GM23248 (cell line): Measurements from ENCODE around the gene ZNF230. TPM values are rescaled to one million over a fixed set of nuclear protein-coding genes. Genes with fewer than 3 reads are reported as not detected.

ENCODE experiments used
- DNase-seq: peaks from one replicate; pipeline ENCODE4 v3.0.0-alpha.2; 2015
- H2AFZ ChIP-seq: fragments of 200-600 bp; sonication (generic); 2 replicates; pipeline ENCODE4 v1.6.1; 2016; ENCODE audit warnings: antibody characterized with exemption
- H3F3A ChIP-seq: fragments of 200-600 bp; sonication (generic); 2 replicates; pipeline ENCODE4 v1.6.1; 2016; ENCODE audit warnings: mild to moderate bottlenecking, antibody characterized with exemption, mixed run types; ENCODE audit not compliant: insufficient read depth
- H3K27ac ChIP-seq: fragments of 200-600 bp; sonication (generic); 2 replicates; pipeline ENCODE4 v1.5.1; 2016; ENCODE audit warnings: mild to moderate bottlenecking
- H3K27me3 ChIP-seq: fragments of 200-600 bp; sonication (generic); replicated peaks from 2 replicates; pipeline ENCODE4 v1.6.1; 2016; ENCODE audit warnings: mild to moderate bottlenecking; ENCODE audit not compliant: insufficient read depth
- H3K36me3 ChIP-seq: fragments of 200-600 bp; sonication (generic); 2 replicates; pipeline ENCODE4 v1.6.1; 2016; ENCODE audit warnings: low read depth, mild to moderate bottlenecking
- H3K4me1 ChIP-seq: fragments of 200-600 bp; sonication (generic); 2 replicates; pipeline ENCODE4 v1.6.1; 2016; ENCODE audit warnings: mild to moderate bottlenecking; ENCODE audit not compliant: insufficient read depth
- H3K4me2 ChIP-seq: fragments of 200-600 bp; sonication (generic); one replicate; pipeline ENCODE4 v1.6.1; 2016; ENCODE audit warnings: mild to moderate bottlenecking; ENCODE audit not compliant: unreplicated experiment
- H3K4me3 ChIP-seq: fragments of 200-600 bp; sonication (generic); 2 replicates; pipeline ENCODE4 v1.5.1; 2016; ENCODE audit warnings: mild to moderate bottlenecking
- H3K79me2 ChIP-seq: fragments of 200-600 bp; sonication (generic); 2 replicates; pipeline ENCODE4 v1.6.1; 2016; ENCODE audit warnings: mild to moderate bottlenecking; ENCODE audit not compliant: insufficient read depth
- H3K9ac ChIP-seq: fragments of 200-600 bp; sonication (generic); 2 replicates; pipeline ENCODE4 v1.6.1; 2016; ENCODE audit warnings: mild to moderate bottlenecking
- H3K9me2 ChIP-seq: fragments of 200-600 bp; sonication (generic); 2 replicates; pipeline ENCODE4 v1.6.1; 2016; ENCODE audit warnings: mixed run types, mild to moderate bottlenecking, moderate library complexity; ENCODE audit not compliant: insufficient read depth
- H3K9me3 ChIP-seq: fragments of 200-600 bp; sonication (generic); one replicate; pipeline ENCODE4 v1.6.1; 2017; ENCODE audit warnings: low read depth
- H4K20me1 ChIP-seq: fragments of 200-600 bp; sonication (generic); 2 replicates; pipeline ENCODE4 v1.6.0; 2016; ENCODE audit not compliant: insufficient read depth
- EZH2 ChIP-seq: fragments of 200-600 bp; sonication (generic); IDR thresholded peaks from 2 replicates; pipeline ENCODE4 v1.6.1; 2018; ENCODE audit warnings: antibody characterized with exemption, mild to moderate bottlenecking; ENCODE audit not compliant: insufficient read depth, poor library complexity, severe bottlenecking
- EZH2phosphoT487 ChIP-seq: fragments of 200-600 bp; sonication (generic); IDR thresholded peaks from 2 replicates; pipeline ENCODE4 v1.6.1; 2018; ENCODE audit warnings: antibody characterized with exemption, moderate library complexity, mild to moderate bottlenecking, low read depth; ENCODE audit not compliant: insufficient read depth
- WGBS, 2 experiments: methylation state at CpG; one replicate each; pipeline ENCODE4 v1.1.6; 2015 to 2017; ENCODE audit warnings: low lambda C conversion rate in 2 of 2, low coverage in 1 of 2; ENCODE audit errors: missing lambda C conversion rate in 2 of 2; 5-methylcytosine and 5-hydroxymethylcytosine counted together
- in situ Hi-C: fragments of 300-500 bp; cut with MboI; formaldehyde crosslinking; loops from 2 replicates; pipeline ENCODE4 v1.15.0; 2020
- polyA plus RNA-seq: library from polyadenylated mRNA; unstranded; fragments of >200 nt; fragmentation: Nextera tagmentation; extraction: Ambion mirVana; gene quantifications from 2 replicates; pipeline ENCODE4 v1.2.1, GENCODE V29; 2016
- total RNA-seq: library from RNA; depleted of rRNA; stranded (reverse); fragments of >200 nt; shearing (Covaris generic); gene quantifications from 2 replicates; pipeline ENCODE4 v1.2.3, GENCODE V29; 2014; rRNA removed

The ZNF230 gene
- total RNA-seq (1.9 and 3.9 TPM in 2 replicates), polyA plus RNA-seq (2.2 and 2.7 TPM in 2 replicates)

DNA sequence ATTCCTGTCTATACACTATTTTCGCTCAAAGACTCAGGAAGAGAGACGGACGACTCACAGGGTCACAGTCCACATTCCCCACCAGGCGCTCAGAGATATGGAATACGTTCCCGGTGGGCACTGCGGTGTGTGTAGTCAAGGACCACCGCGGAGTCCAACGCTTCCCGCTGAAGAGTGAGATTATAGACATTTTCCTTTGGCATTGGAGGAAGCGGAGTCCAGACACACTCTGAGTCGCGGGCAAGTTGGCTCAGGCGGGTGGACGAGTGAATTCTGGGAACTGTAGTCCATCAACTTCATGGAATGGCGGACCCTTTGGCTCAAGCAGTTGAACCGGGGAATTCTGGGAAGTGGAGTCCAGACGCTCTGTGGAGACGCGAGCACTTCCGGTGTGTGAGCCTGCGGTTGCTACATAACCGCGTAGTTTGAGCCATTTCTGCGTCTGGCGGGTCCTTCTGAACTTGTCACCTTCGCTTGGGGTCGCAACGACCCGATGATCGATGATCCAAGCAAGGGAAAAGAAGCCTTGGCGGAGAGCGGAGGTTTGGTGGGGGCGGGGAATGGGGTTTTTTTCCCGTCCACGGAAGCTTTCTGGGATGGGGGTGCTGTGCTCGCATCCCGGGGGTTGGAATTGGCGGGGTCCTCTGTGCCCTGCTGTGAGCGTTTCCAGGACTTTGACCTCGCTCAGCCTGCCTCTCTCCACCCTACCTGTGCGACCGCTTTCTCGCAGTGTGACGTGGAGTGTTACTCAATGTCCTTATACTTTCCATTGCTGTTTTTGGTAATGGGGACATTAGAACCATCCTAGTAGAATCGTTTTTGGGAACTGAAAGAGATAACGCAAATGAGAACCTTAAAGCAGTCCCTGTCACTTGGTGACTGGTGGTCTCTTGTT is at the start of gene ZNF230:
Gene ZNF230, plus strand, starts transcription at position 392 of the 895 bp plus-strand sequence. CDS start 4,122 bp downstream, outside the sequence.
- peaks cover 10% of the 10 kb centered on the region; the same call in 1 of the 2 replicates for H3F3A ChIP-seq
- no peaks in the 10 kb centered on the region for H3K27me3 ChIP-seq
- H4K20me1 ChIP-seq = no peaks in the 10 kb centered on the region
- peak within 1 kb of the TSS; percentile 100 for H2AFZ ChIP-seq
- H3K4me2 ChIP-seq = peak within 1 kb of the TSS; percentile 95
- H3K36me3 ChIP-seq = no peaks in the 10 kb centered on the region; the same call in 1 of the 2 replicates
- peak within 1 kb of the TSS; percentile 98 for H3K4me3 ChIP-seq
- peaks cover 49% of the 10 kb centered on the region for H3K79me2 ChIP-seq
- H3K9me2 ChIP-seq = no peaks in the 10 kb centered on the region
- H3K27ac ChIP-seq = peak within 1 kb of the TSS; percentile 65
- H3K4me1 ChIP-seq = peaks cover 9% of the 10 kb centered on the region; the same call in 1 of the 2 replicates
- peak; percentile 99 for DNase-seq
- H3K9me3 ChIP-seq = no peaks in the 10 kb centered on the region
- WGBS, 2 experiments = 1 to 2% methylated on average over 43 to 48 of the region's 48 CpGs
- H3K9ac ChIP-seq = peak within 1 kb of the TSS; percentile 90
- TF ChIP-seq EZH2 = no peak
- TF ChIP-seq EZH2phosphoT487 = no peak
- in situ Hi-C loops = no loop called here

DNA sequence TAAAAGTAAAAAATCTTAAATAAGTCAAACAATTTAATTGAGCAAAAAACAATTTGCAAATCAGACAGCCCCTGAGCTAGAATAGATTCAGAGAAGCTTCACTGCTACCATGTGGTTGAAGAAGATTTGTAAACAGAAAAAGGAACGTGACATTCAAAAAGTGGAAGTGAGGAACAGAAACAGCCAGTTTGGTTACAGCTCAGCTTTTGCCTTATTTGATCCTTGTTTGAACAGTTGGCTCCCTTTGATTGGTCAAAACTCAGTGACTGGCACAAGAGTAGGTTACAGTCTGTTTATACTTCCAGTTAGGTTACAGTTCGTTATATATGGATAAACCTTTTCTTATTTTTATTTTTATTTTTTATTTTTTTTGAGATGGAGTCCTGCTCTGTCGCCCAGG is 45.9 kb upstream of the ZNF230 start:
- peaks cover 30% of the 10 kb centered on the region for H3K79me2 ChIP-seq
- no peak overlapping the region for H3K27ac ChIP-seq
- H3K9me2 ChIP-seq = no peaks in the 10 kb centered on the region
- no peak overlapping the region for H3K4me2 ChIP-seq
- in situ Hi-C loops = no loop called here
- WGBS, 2 experiments = 85 to 92% methylated on average over 3 of the region's 3 CpGs
- no peak overlapping the region for H3K9ac ChIP-seq
- TF ChIP-seq EZH2 = no peak
- TF ChIP-seq EZH2phosphoT487 = no peak
- DNase-seq = no peak
- no peaks in the 10 kb centered on the region for H3K9me3 ChIP-seq
- no peak overlapping the region for H2AFZ ChIP-seq
- peaks cover 17% of the 10 kb centered on the region for H3F3A ChIP-seq
- no peaks in the 10 kb centered on the region for H3K27me3 ChIP-seq
- H4K20me1 ChIP-seq = no peaks in the 10 kb centered on the region
- no peak overlapping the region for H3K4me3 ChIP-seq
- no peaks in the 10 kb centered on the region for H3K36me3 ChIP-seq
- peaks cover 12% of the 10 kb centered on the region for H3K4me1 ChIP-seq

DNA sequence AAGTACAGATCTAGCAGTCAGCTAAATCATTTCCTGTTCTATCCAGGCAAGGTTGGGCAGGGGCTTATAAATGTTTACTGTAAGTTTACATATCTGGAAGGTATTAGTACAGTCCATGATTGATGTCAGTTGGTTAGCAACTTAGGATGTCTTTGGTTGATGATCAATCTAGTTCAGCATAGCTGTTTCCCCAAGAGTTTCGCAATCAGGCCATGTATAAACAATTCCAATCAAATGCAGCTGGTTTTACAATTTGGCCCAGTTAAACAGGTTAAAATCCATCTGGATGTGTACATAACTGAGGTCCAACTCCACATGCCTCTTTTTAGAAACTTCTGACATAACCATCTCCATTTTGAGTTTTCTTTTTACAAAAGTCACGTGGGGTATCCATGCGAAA is 44.9 kb upstream of the ZNF230 start:
- peak overlapping the region; percentile 33 for H3K4me2 ChIP-seq
- H3K79me2 ChIP-seq = peaks cover 29% of the 10 kb centered on the region; the same call in 1 of the 2 replicates
- TF ChIP-seq EZH2phosphoT487 (no peak), EZH2 (no peak)

DNA sequence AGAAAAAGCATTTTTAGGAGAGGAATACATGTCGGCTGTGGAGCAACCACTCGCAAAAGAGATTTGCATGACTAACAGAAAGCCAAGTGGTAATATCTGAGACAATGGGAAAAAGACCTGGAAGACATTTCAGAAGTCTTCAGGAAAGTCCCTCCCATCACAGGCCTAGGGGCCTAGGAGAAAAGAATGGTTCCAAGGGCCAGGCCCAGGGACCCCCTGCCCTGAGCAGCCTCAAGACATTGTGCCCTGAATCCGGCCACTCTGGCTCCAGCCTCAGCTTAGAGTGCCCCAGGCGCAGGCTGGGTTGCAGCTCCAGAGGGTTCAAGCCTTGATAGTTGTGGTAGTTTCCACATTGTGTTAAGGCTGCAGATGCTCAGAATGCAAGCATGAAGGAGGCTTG is 42.3 kb upstream of the ZNF230 start:
- no peaks in the 10 kb centered on the region for H3K27me3 ChIP-seq
- H3K9me3 ChIP-seq = no peaks in the 10 kb centered on the region
- H3K79me2 ChIP-seq = peaks cover 29% of the 10 kb centered on the region; the same call in 1 of the 2 replicates
- TF ChIP-seq EZH2phosphoT487 = no peak
- no peak for TF ChIP-seq EZH2
- no peak for DNase-seq
- no peaks in the 10 kb centered on the region for H3K9me2 ChIP-seq
- H3K4me1 ChIP-seq = peaks cover 12% of the 10 kb centered on the region
- in situ Hi-C loops = no loop called here
- H4K20me1 ChIP-seq = no peaks in the 10 kb centered on the region
- H3K4me2 ChIP-seq = no peak overlapping the region
- no peak overlapping the region for H2AFZ ChIP-seq
- peaks cover 20% of the 10 kb centered on the region for H3K36me3 ChIP-seq
- WGBS, 2 experiments = 68 to 69% methylated on average over 4 of the region's 4 CpGs
- no peak overlapping the region for H3K9ac ChIP-seq
- H3K4me3 ChIP-seq = no peak overlapping the region
- H3F3A ChIP-seq = peaks cover 17% of the 10 kb centered on the region
- H3K27ac ChIP-seq = no peak overlapping the region

More for the DNA sequence above, 44.9 kb upstream of the ZNF230 start:
- 95% methylated on average over 3 of the region's 3 CpGs for WGBS, 2 experiments
- Histone ChIP-seq H3K27me3 (no peaks in the 10 kb centered on the region), H2AFZ (no peak overlapping the region), H3K9me3 (no peaks in the 10 kb centered on the region), H3K4me1 (peaks cover 12% of the 10 kb centered on the region), H3K9ac (no peak overlapping the region), H3K27ac (no peak overlapping the region), H3K4me3 (no peak overlapping the region), H4K20me1 (no peaks in the 10 kb centered on the region), H3K36me3 (no peaks in the 10 kb centered on the region), H3K9me2 (no peaks in the 10 kb centered on the region), H3F3A (peaks cover 17% of the 10 kb centered on the region)
- in situ Hi-C loops = no loop called here
- peak; percentile 85 for DNase-seq
